LNCaP clone FGC (cell line): ENCODE data around the gene EEFSEC.

ENCODE experiments used
- DNase-seq: peaks from one replicate; pipeline ENCODE4 v3.0.0-alpha.2; 2011; ENCODE audit warnings: low read depth
- H3K4me3 ChIP-seq: 2 replicates; pipeline ENCODE4 v1.5.1; 2011; ENCODE audit warnings: mild to moderate bottlenecking, low read depth, low read length, control low read depth
- CTCF ChIP-seq: IDR thresholded peaks from 2 replicates; pipeline ENCODE4 v1.5.1; 2012; ENCODE audit warnings: mild to moderate bottlenecking; ENCODE audit not compliant: control insufficient read depth, insufficient read depth; ENCODE audit errors: extremely low read depth

EEFSEC gene

GRCh38 chr3:128153156-128154041 is at the start of gene EEFSEC:
Gene EEFSEC, plus strand, starts transcription at chr3:128153481. Its CDS starts 27 bp downstream, at chr3:128153508.
- DNase-seq, result peak; percentile 41
- no peak for TF ChIP-seq CTCF
- H3K4me3 ChIP-seq, result peak within 1 kb of the TSS; percentile 77

GRCh38 chr3:128107834-128108233 is 45.4 kb upstream of the EEFSEC start:
- DNase-seq, result peak; percentile 43

GRCh38 chr3:128111147-128111546 is 42.1 kb upstream of the EEFSEC start:
- H3K4me3 ChIP-seq, result no peak overlapping the region
- no peak for TF ChIP-seq CTCF
- DNase-seq, result no peak

More at GRCh38 chr3:128107834-128108233, 45.4 kb upstream of the EEFSEC start:
- no peak overlapping the region for H3K4me3 ChIP-seq
- no peak for TF ChIP-seq CTCF

GRCh38 chr3:128112357-128112968 is 40.8 kb upstream of the EEFSEC start:
- no peak for TF ChIP-seq CTCF
- DNase-seq, result no peak
- no peak overlapping the region for H3K4me3 ChIP-seq

GRCh38 chr3:128113817-128114794 is 39.2 kb upstream of the EEFSEC start:
- no peak for TF ChIP-seq CTCF
- DNase-seq, result no peak
- no peak overlapping the region for H3K4me3 ChIP-seq

- peak overlapping the region; percentile 73 for H3K4me3 ChIP-seq
- no peak for DNase-seq
- no peak for TF ChIP-seq CTCF
Observed at GRCh38 chr3:128122013-128122412, 31.3 kb upstream of the EEFSEC start.
